Measurements from ENCODE around the gene ASXL1.

- TF ChIP-seq GATA3 (IDR thresholded peaks at IDR 0.05; ENCODE audit: low read depth, low read length) = no peak
- TF ChIP-seq GATA2 (IDR thresholded peaks at IDR 0.05; ENCODE audit: low read depth, low read length) = no peak
Observed at GRCh38 chr20:32366380-32366779, 8.2 kb downstream of the ASXL1 start.

Measured in SH-SY5Y (cell line).